Right lobe of liver (tissue), 6 donors: ENCODE data around the gene SLC28A1. TPM values are rescaled to one million over a fixed set of nuclear protein-coding genes. Genes with fewer than 3 reads are reported as not detected.

Experiments
- ATAC-seq, 4 donors: fragments of 200-7000 bp; cut with Tn5 transposase; one replicate each; pipeline ENCODE4 v1.9.1; 2020; ENCODE audit warnings: mild to moderate bottlenecking in 4 of 4, moderate library complexity in 4 of 4
- DNase-seq, 3 donors: peaks; one replicate each; pipeline ENCODE4 v3.0.0-alpha.2; 2020
- H3K27ac ChIP-seq, 3 donors: fragments of 200-600 bp; one replicate each; pipeline ENCODE4 v1.8.0; 2022
- H3K27me3 ChIP-seq, 2 donors: fragments of 200-600 bp; one replicate each; pipeline ENCODE4 v1.8.0; 2022
- H3K36me3 ChIP-seq, 4 donors: fragments of 200-600 bp; sonication (generic) in 1 of 4; one replicate each; pipeline versions ENCODE4 v1.5.1 to v1.8.0; 2017 to 2022; ENCODE audit warnings: control low read depth in 1 of 4
- H3K4me1 ChIP-seq, 4 donors: fragments of 200-600 bp; sonication (generic) in 1 of 4; one replicate each; pipeline versions ENCODE4 v1.5.1 to v1.8.0; 2017 to 2022; ENCODE audit warnings: control low read depth in 1 of 4
- H3K4me3 ChIP-seq, 3 donors: fragments of 200-600 bp; one replicate each; pipeline ENCODE4 v1.8.0; 2022
- H3K9me3 ChIP-seq, 4 donors: fragments of 200-600 bp; sonication (generic) in 1 of 4; one replicate each; pipeline versions ENCODE4 v1.5.1 to v1.8.0; 2017 to 2022; ENCODE audit warnings: control low read depth in 1 of 4
- CTCF ChIP-seq, 4 donors: fragments of 200-600 bp in 3 of 4; fragments of 450-650 bp in 1 of 4; IDR thresholded peaks; one replicate each; pipeline versions ENCODE4 v1.5.1 to v1.8.0; 2016 to 2022; ENCODE audit warnings: antibody characterized with exemption in 4 of 4, mild to moderate bottlenecking in 2 of 4
- POLR2A ChIP-seq: fragments of 450-650 bp; IDR thresholded peaks from one replicate; pipeline ENCODE4 v1.6.1; 2017; ENCODE audit warnings: antibody characterized with exemption, mild to moderate bottlenecking
- WGBS: methylation state at CpG from one replicate; pipeline ENCODE4 v1.1.6; 2018; ENCODE audit warnings: low coverage, low lambda C conversion rate; ENCODE audit not compliant: insufficient coverage; ENCODE audit errors: missing lambda C conversion rate; 5-methylcytosine and 5-hydroxymethylcytosine counted together
- intact Hi-C, 2 donors: fragments of 100-400 bp; cut with DNase I; formaldehyde crosslinking; loops; one replicate each; pipeline versions ENCODE4 v1.11.2 to v1.14.1; 2022
- total RNA-seq, 6 experiments: library from RNA; depleted of rRNA in 2 of 6; stranded (reverse); fragments of >200 nt in 2 of 6; fragmentation: NEBNext Ultra II Directional in 3 of 6; extraction: Animal tissue kit (Norgen Biotek cat#: 25700) in 3 of 6; gene quantifications; one replicate each; pipeline versions ENCODE4 v1.1.0 to v1.2.4, GENCODE V29; 2016 to 2023
- donor health status: DM: no; HTN: yes; CAD: no.
- donor health status: DM: no; HTN: no; CAD: no.
- donor health status: DM: no; HTN: no; CAD: no.
- donor health status: DM: no; HTN: yes; CAD: no.
- donor health status: DM: no; HTN: yes; CAD: no.

Gene SLC28A1
- total RNA-seq, 6 experiments from 2014 or later = 33.2 to 75.4 (median 49.9) TPM

GRCh38 chr15:84839714-84840113 is 44.7 kb upstream of the SLC28A1 start:
- no peak for TF ChIP-seq POLR2A
- no peak for TF ChIP-seq CTCF (IDR thresholded peaks at IDR 0.05)
- WGBS = 95% methylated on average over 15 of the region's 23 CpGs
- ATAC-seq = no peak

GRCh38 chr15:84840255-84840654 is 44.2 kb upstream of the SLC28A1 start:
- 100% methylated on average over 2 of the region's 10 CpGs for WGBS
- H3K27ac ChIP-seq = peak overlapping the region; percentile 98 to 100 (median 98)
- TF ChIP-seq CTCF (IDR thresholded peaks at IDR 0.05) = no peak
- no peak for TF ChIP-seq POLR2A
- H3K9me3 ChIP-seq = no peaks in the 10 kb centered on the region
- no peak overlapping the region for H3K4me3 ChIP-seq
- intact Hi-C loops = no loop called here
- ATAC-seq = peak in 3 of 4 donors; percentile 1 to 10 (median 2)
- DNase-seq = no peak
- H3K4me1 ChIP-seq = peaks cover 0 to 44% (median 18%) of the 10 kb centered on the region in 4 donors
- H3K36me3 ChIP-seq = no peaks in the 10 kb centered on the region
- H3K27me3 ChIP-seq = no peaks in the 10 kb centered on the region

More at GRCh38 chr15:84839714-84840113, 44.7 kb upstream of the SLC28A1 start:
- Histone ChIP-seq H3K9me3 (no peaks in the 10 kb centered on the region), H3K27ac (peak overlapping the region; percentile 98 to 100 (median 98)), H3K36me3 (no peaks in the 10 kb centered on the region), H3K4me1 (peaks cover 0 to 40% (median 17%) of the 10 kb centered on the region in 4 donors), H3K4me3 (no peak overlapping the region), H3K27me3 (no peaks in the 10 kb centered on the region)
- DNase-seq = no peak
- intact Hi-C loops = no loop called here

- TF ChIP-seq POLR2A = peak; percentile 84
- no peak for TF ChIP-seq CTCF (IDR thresholded peaks at IDR 0.05)
- no peaks in the 10 kb centered on the region for H3K27me3 ChIP-seq
- DNase-seq = peak; percentile 88 to 97 (median 95)
- ATAC-seq = peak; percentile 80 to 91 (median 85)
- peaks cover 0 to 49% (median 19%) of the 10 kb centered on the region in 4 donors for H3K4me1 ChIP-seq
- H3K27ac ChIP-seq = peak overlapping the region; percentile 98 to 100 (median 98)
- intact Hi-C loops = no loop called here
- peak overlapping the region in 1 of 3 donors; percentile 9 for H3K4me3 ChIP-seq
- 10% methylated on average over 4 of the region's 12 CpGs for WGBS
- H3K36me3 ChIP-seq = no peaks in the 10 kb centered on the region
- H3K9me3 ChIP-seq = no peaks in the 10 kb centered on the region
Observed at GRCh38 chr15:84840741-84841429, 43.6 kb upstream of the SLC28A1 start.

GRCh38 chr15:84842781-84843180 is 41.7 kb upstream of the SLC28A1 start:
- Histone ChIP-seq H3K9me3 (no peaks in the 10 kb centered on the region), H3K27me3 (no peaks in the 10 kb centered on the region), H3K36me3 (no peaks in the 10 kb centered on the region), H3K4me3 (no peak overlapping the region), H3K4me1 (peaks cover 0 to 51% (median 19%) of the 10 kb centered on the region in 4 donors), H3K27ac (peak overlapping the region; percentile 98 to 100 (median 98))
- no peak for ATAC-seq
- no CpG with 5 or more reads among the region's 1 CpG for WGBS
- DNase-seq = no peak
- no peak for TF ChIP-seq CTCF (IDR thresholded peaks at IDR 0.05)
- TF ChIP-seq POLR2A = no peak
- intact Hi-C loops = no loop called here
